HG02623 (cell line): ENCODE results near the gene ARSA.
"Not testable (repeated sequence)": the region's sequence is repeated elsewhere in the genome, so short reads cannot be mapped to it uniquely, and the experiment has no call there.

Source experiments
- ATAC-seq: cut with Tn5 transposase; IDR thresholded peaks from one replicate; pipeline ENCODE4 v1.9.1; 2021; ENCODE audit warnings: moderate library complexity; ENCODE audit not compliant: unreplicated experiment

The ARSA gene

DNA sequence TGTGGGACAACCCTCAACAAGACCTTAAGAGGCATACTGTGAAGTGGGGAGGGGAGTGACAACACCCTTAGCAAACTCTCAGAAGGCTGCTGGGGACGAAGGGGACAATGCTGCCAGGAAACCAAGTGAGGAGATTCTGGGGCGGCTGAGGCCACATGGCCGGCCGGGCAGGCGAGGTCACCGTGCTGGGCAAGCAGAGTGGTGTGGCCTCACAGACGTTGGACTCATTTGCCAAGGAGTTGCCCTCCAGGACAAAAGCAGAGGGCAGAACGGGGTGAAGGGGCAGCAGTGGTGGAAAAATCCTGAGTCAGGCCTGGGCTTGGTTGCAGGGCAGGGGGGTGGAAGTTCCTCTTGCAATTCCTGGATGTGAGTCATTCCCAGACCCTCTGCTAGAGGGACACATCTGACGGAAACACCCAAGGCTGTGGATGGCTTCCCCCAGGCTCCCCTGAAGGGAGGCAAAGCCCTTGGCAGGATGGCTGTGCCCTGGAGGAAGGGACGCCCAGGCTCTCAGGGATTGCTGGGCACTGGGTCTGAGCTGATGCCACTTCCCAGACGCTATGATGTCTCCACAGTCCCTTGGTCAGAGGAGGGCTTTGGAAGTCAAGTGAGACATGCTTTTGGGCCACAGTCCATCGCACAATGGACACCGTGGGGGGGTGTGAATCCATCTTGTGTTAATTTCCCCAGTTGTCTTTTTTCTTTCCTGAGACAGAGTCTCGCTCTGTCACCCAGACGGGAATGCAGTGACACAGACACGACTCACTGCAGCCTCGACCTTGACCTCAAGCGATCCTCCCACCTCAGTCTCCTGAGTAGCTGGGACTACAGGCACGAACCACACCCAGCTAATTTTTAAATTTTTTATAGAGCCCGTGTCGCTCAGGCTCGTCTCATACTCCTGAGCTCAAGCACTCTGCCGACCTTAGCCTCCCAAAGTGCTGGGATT is 28.4 kb upstream of the ARSA start:
- ATAC-seq, result no peak

DNA sequence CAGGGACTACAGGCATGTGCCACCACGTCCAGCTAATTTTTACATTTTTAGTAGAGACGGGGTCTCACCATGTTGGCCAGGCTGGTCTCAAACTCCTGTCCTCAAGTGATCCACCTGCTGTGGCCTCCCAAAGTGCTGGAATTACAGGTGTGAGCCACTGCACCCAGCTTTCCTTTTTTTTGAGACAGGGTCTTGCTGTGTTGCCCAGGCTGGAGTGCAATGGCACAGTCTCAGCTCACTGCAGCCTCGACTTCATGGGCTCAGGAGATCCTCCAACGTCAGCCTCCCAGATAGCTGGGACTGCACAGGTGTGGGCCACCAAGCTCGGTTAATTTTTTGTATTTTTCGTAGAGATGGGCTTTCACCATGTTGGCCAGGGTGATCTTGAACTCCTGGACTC is 26.7 kb upstream of the ARSA start:
- not testable (repeated sequence) for ATAC-seq

DNA sequence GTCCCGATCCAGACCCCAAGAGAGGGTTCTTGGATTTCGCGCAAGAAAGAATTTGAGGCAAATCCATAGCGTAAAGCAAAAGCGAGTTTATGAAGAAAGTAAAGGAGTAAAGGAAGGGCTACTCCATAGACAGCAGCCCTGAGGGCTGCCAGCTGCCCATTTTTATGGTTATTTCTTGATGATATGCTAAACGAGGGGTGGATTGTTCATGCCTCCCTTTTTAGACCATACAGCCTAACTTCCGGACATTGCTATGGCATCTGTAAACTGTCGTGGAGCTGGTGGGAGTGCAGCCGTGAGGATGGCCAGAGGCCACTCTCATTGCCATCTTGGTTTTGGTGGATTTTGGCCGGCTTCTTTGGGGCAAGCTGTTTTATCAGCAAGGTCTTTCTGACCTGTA is 25.3 kb upstream of the ARSA start:
- ATAC-seq, result no peak

GRCh38 chr22:50643821-50644101 is 15.8 kb upstream of the ARSA start:
- not testable (repeated sequence) for ATAC-seq

DNA sequence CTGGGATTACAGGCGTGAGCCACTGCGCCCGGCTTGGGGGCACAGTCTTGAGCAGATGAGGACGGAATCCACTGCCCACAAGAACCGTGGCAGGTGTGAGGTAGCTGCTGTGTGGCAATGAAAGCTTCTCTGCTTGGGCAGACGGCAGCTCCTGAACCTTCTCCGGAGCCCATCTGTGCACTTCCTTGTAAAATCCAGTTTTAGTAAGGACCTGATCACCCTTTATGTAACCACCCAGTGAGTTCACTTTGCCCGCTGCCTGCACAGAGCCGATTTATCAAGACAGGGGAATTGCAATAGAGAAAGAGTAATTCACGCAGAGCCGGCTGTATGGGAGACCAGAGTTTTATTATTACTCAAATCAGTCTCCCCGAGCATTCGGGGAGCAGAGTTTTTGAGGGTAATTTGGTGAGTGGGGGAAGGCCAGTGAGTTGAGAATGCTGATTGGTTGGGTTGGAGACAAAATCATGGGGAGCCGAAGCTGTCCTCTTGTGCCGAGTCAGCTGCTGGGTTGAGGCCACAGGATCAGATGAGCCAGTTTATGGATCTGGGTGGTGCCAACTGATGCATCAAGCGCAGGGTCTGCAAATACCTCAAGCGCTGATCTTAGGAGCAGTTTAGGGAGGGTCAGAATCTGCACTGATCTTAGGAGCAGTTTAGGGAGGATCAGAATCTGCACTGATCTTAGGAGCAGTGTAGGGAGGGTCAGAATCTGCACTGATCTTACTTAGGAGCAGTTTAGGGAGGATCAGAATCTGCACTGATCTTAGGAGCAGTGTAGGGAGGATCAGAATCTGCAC is 15.3 kb upstream of the ARSA start:
- not testable (repeated sequence) for ATAC-seq

- no peak for ATAC-seq
Observed at GRCh38 chr22:50641696-50642607, 14.0 kb upstream of the ARSA start.

GRCh38 chr22:50640857-50641647 is 13.1 kb upstream of the ARSA start:
- ATAC-seq, result no peak

GRCh38 chr22:50640296-50640695 is 12.3 kb upstream of the ARSA start:
- not testable (repeated sequence) for ATAC-seq

GRCh38 chr22:50635591-50635990 is 7.6 kb upstream of the ARSA start:
- ATAC-seq, result no peak

GRCh38 chr22:50633771-50634170 is 5.8 kb upstream of the ARSA start:
- ATAC-seq, result no peak

- no peak for ATAC-seq
Observed at GRCh38 chr22:50633086-50633485, 5.1 kb upstream of the ARSA start.

- ATAC-seq, result no peak
Observed at GRCh38 chr22:50630376-50630775, 2.4 kb upstream of the ARSA start.

GRCh38 chr22:50628543-50629134 is 687 bp upstream of the ARSA start:
- no peak for ATAC-seq

- no peak for ATAC-seq
Observed at GRCh38 chr22:50626850-50627641, 906 bp downstream of the ARSA start.

DNA sequence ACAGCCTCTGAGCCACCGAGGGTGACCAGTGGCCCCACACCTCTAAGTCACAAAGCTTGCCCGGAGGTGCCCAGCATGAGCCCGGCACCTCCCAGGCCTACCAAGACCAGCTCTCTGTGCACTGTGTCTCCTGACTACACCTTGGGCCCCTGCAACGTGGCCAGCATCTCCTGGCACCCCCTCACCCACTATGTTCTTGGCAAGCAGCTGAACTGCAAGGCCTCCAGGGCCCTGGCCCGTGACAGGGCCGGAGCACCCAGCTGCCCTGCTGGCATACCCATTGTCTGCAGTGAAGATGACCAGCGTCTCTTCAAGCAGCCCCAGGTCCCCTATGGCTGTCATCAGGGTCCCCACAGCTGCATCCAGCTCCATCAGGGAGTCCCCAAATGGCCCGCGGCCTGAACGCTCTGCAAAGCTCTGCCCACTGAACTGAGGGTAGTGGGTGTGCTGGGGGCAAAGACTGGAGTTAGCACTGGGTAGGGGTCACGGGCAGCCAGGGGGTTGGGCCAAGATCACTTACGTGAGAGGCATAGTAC is 1.6 kb downstream of the ARSA start:
- ATAC-seq, result no peak

GRCh38 chr22:50625568-50626313 is 2.2 kb downstream of the ARSA start:
- ATAC-seq, result no peak

GRCh38 chr22:50625131-50625567 is 2.8 kb downstream of the ARSA start:
- ATAC-seq, result no peak
